ENCODE data around the gene REG4.
"Not testable (repeated sequence)": the region's sequence is repeated elsewhere in the genome, so short reads cannot be mapped to it uniquely, and the experiment has no call there.

REG4 gene

DNA sequence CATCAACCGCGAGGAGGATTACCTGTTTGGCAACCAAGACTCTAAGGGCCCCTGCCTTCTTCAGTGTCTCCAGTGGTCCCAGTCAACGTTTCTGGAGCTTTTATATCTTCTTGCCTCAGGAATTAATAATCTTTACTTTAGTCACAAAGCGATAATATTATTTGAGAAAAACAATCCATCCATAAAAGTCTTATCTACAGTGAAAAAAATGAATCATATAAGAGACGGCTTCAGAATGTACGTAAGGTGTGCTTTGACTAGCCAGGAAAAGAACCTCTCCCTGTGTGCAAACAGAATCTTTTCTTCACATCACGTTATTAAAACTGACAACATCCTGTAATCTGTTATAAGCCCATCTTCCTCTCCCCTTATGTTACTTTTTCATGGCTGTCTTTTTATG lies at the start of gene REG4:
Gene REG4, minus strand, starts transcription at position 74 of the 400 bp plus-strand sequence. CDS start 2,691 bp downstream, outside the sequence.
- DNase-seq (ENCODE audit: low spot score), result no peak

DNA sequence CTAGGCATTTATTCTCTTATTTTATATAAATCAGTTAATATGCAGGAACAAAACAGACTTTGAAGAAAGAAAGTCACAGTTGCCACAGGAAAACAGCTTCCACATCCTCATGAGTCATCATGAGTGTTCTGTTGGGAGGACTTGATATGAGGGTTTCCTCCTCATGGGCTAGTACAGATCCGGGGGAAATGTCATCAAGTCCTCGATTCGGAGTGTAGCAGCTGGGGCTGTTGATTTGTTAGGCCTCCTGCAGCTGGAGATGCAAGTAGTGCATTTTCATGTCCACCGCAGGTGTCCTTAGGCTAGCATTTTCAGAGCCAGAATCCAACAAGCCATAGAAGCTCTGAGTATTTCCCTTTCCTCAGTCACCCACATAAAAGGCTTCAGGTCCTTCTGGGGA lies 48.4 kb upstream of the REG4 start:
- DNase-seq (ENCODE audit: low spot score), result no peak

DNA sequence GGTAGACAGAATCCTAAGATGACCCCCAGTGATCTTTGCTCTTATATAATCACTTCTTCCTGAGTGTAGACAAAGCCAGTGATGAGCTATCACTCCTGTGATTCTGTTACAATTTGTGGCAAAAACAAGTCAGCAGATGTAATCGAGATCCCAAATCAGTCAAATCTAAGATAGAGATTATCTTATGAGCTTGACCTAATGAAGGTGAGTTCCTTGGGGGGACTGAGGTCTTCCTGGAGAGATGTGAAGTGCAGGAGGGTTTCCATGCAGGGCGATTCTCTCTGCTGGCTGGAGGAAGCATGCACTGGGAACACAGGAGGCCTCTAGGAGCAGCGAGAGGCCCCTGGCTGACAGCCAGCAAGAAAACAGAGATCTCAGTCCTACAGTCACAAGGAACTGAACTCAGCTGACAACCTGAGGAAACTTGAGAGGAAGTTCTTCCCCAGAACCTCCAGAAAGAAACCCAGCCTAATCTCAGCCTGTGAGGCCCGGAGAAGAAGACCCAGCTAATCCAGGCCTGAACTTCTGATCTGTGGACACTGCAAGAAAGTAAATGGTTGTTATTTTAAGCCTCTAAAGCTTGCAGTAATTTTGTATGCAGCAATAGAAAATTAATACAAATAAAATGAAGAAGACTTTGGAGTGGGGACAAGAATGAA lies 47.4 kb upstream of the REG4 start:
- not testable (repeated sequence) for DNase-seq (ENCODE audit: low spot score)

DNA sequence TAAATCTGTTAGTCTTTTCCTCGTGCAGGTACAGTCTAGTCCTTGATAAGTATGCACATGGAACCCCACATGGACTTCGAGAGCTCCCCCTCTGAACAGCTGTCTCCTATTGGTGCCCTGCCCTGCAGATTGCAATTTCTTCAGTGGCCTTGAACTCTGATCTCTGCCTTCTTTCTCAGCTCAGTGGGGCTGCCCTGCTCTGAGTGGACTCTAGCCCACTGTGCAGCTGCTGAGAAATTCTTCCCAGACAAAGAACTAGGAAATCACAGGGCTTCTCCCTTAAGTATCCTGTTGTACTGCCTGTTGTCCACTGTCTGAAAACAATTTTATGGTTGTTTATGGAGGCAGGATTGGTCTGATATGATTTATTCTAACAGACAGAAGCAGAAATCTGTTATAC lies 46.9 kb upstream of the REG4 start:
- no peak for DNase-seq (ENCODE audit: low spot score)

DNA sequence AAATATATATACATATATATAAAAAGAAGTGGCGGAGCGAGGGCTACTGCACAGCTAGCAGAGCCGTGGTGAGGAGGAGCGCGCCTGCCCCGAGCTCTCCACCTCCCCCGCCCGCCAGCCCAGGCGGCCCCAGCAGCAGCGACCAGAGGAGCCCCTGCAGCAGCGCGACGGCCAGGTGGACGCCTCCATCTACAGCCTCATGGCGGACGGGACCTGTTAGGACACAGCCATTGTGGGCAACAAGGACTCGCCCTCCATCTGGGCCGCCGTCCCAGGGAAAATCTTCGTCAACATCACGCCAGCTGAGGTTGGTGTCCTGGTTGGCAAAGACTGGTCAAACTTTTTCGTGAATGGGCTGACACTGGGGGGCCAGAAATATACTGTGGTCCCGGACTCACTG lies 41.9 kb upstream of the REG4 start:
- DNase-seq (ENCODE audit: low spot score), result no peak

DNA sequence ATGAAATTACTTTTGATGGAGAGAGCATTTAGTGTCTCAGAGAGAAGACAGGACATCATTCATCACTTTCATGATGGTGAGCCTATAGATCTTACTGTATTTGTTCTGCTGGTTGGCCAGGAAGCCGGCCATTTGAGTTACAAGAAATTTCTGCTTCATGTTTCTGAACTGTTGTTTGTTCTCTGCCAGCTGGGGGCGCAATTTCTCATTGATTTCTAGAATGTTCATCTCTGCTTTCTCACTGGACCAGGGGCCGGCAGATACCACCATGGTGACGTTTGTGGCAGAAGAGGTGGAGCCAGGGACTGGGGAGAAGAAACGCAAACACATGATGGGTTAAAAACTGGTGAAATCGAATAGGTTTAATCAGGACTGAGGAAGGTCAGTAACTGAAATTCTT lies 32.9 kb upstream of the REG4 start:
- DNase-seq (ENCODE audit: low spot score), result not testable (repeated sequence)

DNA sequence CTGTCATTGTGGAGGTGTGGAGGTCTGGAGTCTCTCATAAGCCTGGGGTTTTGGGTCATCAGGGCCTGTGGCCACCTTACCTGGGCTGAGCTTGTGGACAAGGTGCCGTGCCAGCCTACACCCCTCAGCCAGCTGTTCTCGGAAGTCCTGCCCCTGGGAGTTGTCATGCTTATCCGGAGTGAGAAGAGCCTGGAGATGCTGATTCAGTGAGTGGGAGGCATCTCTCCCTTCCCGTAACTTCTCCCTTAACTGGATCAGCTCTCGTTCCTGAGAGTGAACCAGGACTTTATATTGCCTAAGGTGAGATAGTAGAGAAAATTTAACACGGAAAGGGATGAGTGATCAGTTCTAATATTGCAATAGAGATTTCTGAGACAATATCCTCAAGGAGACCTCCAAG lies 30.0 kb upstream of the REG4 start:
- DNase-seq (ENCODE audit: low spot score), result no peak

DNA sequence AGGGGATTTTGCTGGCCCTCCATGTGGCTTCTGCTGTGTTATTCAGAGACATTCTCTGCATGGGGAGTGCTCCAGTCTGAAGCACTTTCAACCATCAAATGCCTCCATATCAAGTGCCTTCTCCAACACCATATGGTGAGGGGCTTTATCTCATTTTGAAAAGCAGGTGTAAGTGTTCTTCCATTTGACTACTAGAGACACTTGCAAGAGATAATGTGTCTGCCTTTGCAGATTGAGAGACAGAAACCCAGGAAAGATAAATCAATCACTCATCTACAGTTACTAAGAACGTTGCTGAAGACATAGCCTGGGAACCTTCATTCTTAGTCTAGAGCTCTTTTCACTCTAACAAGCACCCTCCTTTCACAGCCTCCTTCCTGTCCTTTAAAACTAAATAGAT lies 29.5 kb upstream of the REG4 start:
- DNase-seq (ENCODE audit: low spot score), result no peak

DNA sequence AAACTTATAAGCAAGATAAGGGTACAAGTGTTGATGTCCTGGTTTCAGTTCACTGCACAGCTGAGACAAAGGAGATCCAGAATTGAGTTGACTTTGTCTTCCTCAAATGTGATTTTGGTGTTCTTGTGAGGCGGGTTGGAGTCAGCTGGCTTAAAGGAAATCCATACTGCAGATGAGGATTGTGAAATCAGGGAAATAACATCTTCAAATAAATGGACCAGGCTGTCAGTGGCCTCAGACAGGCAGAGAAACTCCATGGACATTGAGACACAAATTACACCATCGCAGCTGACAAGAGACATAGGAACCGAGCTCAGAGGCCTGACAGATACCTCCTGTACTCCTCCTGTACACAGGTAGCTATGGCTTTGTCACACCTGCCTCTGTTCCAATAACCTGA lies 27.0 kb upstream of the REG4 start:
- no peak for DNase-seq (ENCODE audit: low spot score)

DNA sequence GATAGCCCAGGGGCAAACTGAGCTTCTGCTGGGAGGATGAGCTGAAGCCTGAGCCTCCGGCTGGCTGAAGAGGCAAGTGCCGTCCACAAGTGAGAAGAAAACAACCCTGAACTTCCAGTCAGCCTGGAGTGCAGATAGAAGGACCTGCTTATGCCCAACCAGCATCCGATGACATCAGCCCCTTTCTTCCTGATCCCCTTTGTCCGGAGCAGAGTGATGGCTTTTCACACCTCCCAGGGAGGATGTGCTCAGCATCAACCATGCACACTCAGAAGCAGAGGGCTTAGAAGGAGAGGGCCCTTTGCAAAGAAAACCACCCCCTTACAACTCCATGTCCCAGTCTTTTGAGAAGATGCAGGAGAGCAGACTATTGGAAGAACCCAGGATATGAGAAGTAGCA lies 23.7 kb upstream of the REG4 start:
- DNase-seq (ENCODE audit: low spot score), result no peak

DNA sequence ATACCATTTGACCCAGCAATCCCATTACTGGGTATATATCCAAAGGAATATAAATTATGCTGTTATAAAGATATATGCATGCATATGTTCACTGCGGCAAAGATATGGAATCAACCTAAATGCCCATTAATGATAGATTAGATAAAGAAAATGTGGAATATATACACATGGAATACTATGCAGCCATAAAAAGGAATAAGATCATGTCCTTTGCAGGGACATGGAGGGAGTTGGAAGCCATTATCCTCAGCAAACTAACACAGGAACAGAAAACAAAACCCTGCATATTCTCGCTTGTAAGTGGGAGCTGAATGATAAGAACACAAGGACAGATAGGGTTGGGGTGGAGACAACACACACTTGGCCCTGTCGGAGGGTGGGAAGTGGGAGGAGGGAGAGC lies 19.8 kb upstream of the REG4 start:
- DNase-seq (ENCODE audit: low spot score), result no peak

DNA sequence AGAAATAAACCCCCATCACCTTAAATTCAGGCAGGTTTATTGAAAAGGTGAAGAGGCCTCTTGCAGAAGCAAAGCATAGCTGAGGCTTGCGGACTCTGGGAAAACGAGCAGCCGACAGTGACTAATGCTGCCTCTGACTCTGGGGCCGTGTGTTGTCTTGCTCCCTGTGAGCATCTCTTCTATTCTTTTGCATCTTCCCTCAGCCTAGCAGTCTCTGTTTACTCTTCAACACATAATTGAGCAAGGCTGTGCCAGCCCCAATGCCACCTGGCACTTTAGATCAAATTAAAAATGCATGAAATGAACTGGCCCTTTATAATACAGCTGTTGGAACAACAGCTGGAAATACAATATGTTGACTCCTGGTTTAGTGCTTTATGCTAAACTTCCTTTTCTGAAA lies 18.4 kb upstream of the REG4 start:
- no peak for DNase-seq (ENCODE audit: low spot score)

DNA sequence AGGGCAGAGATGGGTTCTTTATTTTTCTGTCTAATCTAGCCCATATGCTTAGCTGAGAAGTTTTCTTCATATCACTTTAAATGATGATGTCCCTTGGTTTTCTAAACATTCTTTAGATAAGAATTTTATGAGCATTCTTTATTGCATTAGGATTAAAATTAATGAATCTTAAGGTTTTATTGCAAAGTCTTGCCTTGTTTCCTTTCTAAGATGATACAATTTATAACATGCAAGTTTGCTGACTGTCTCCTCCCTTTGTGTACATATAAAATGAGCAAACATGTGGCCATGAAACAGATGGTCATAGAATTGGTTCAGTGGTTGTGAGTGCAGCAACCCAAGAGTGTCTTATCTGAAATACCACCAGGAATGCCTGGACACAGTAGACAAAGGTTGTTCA lies 17.7 kb upstream of the REG4 start:
- DNase-seq (ENCODE audit: low spot score), result not testable (repeated sequence)

DNA sequence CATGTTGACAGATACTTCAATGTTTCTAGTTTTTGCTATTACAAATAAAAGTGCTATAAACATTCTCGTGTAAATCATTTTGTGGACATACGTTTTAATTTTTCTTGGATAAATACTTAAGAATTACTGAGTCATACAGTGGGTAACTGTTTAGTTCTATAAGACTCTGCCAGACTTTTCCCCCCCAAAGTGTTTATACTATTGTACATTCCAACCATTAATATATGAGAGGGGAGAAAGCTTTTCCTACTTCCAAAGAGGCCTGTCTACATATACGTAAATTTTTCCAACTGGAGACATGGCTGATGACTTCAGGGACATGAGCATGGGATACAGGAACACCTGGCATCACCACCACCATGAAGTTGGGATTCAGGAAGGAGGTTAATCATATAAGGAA lies 17.0 kb upstream of the REG4 start:
- no peak for DNase-seq (ENCODE audit: low spot score)

DNA sequence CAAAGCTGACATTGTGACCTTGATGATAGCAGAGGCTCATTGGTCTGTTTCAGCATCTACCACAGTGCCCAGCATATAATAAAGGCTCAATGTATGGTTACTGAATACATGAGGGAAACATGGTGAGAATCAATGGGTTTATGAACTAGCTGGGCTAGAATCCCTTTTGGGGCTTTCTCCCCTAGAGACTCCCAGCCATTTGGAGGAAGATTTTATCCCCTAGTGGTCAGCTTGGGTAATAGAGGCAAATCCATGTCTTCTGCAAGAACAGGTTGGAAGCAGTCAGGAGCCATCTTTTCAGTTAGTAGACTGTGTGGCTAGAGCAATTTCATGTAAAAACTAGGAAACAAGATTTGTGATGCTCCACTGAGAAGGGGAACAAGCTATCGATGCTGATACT lies 15.8 kb upstream of the REG4 start:
- peak; percentile 16 for DNase-seq (ENCODE audit: low spot score)

DNA sequence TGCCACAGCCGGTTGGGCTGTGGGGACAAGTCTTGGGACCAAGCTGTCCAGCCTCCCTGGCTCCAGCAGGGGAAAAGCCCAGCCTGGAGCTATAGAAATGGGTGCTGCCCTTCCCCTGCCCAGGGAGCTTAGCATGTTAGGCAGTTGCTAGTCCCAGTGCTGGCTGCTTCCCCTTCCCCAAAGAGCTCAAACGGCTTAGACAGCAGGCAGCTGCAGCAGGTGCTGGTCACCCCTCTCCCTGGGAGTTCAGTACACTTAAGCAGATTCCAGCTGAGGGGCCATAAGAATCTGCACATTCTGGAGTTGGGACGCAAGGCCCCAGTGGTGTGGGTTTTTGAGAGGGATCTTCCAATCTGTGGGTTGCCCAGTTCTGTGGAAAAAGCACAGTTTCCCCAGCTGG lies 11.1 kb upstream of the REG4 start:
- DNase-seq (ENCODE audit: low spot score), result no peak

DNA sequence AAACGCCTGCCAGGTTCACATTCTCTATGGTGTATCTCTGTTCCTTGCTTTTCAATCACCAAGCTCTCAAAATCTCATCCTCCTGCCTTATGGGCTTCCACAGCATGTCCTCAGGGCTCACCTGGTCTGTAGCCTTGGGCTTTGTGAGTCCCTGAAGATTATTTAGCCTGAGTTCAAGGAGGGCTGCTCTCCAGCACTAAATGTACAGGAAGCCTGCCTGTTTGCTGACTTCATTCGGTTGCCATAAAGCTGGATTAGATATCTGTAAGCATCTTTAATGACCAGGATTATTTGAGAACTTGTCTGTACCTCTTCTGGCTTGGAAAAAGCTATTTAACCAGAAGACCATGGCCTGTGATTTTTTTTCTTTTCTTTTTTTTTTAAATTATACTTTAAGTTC lies 6.9 kb upstream of the REG4 start:
- no peak for DNase-seq (ENCODE audit: low spot score)

DNA sequence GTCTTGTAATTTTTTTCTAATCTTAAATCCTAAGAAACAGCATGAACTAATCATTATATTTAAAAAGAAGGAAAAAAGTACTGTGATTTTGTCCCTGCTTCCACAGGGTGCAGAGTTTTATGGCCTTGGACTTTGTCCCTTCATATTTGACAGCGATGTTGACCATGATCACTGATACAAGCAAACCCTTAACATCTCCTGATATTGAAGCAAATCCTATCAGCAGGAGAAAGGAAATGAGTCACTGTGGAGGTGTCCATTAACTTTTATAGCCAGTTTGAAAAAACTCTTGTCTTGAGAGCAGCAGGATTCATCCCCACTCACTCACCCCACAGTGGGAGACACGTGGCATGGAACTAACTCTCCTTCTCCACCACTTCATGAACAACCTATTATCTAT lies 5.1 kb upstream of the REG4 start:
- DNase-seq (ENCODE audit: low spot score), result no peak

DNA sequence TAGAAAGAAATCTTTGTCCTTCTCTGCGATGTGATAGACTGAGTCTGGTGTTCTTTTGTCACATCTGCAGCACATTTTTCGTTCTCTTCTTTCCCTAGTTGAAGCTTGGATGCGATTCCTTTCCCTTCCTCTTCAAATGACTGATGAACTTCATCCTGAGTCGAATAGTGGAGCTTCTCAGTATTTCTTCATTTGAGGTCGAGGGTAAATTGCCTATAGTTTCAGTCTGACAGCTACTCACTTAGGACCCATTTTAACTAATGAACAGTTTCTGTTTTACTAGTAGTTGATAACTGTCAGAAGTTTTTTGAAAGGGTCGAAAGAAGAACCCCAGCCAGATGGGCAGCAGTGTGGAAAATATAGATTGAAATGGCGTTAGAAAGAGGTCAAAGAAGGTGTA lies 4.7 kb upstream of the REG4 start:
- DNase-seq (ENCODE audit: low spot score), result no peak

DNA sequence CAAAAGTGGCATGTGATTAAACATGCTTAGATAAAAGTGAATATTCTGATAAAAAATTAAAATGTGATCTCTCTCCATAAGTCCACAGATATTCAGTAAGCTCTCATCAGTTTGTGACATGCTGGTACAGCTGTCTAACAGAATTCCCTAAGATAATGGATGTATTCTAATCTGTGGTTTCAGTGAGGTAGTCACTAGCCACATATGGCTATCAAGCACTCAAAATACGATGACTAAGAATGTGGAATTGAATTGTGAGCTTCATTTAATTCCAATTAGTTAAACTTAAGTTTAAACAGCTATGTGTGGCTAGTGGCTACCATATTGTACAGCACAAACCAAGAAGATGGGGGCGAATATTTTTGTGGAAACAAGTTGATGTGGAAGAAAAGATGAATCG lies 4.1 kb upstream of the REG4 start:
- no peak for DNase-seq (ENCODE audit: low spot score)

DNA sequence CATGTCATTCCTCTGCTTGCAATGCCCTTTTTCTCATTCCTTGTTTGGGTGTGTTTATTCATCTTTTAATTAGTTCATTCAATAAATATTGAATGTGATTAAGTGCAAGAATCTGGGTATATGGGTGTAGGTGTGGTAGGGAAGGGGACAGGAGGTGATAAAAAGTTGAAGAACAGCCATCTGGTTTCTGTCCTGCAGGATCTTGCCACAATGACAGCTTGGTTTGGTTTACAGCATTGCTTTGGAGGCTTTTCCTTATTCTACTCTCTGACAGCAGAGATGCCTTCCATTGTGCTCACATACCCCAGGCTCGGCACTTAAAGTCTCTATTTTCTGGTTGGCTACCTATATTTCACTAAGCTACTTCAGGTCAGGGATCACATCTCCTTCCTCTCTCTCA lies 3.0 kb upstream of the REG4 start:
- no peak for DNase-seq (ENCODE audit: low spot score)

DNA sequence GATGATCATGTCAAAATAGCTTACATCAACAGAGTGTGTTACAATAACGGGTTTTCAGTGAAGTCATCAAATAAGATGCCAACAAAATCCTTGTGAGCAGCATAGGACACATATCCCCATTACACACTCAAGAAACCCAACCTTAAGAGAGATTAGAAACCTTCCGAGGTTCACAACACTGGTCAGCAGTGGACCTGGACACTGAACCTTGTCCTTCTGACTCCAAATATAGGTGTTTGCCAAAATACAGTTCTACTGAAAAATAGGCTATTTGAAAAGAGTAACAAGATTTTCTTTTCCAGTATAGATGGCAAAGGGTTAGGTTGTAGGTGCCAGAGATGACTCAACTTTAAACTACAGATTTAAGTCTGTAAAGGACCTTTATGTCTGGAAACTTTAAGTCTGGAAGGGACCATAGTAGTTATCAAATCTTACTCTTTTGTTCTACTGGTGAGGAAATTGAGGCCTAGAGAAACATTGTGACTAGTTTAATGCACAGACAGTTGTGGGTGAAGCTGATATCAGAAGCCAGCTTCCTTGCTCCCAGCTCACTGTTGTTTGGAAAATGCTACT lies 811 bp upstream of the REG4 start:
- DNase-seq (ENCODE audit: low spot score), result no peak

DNA sequence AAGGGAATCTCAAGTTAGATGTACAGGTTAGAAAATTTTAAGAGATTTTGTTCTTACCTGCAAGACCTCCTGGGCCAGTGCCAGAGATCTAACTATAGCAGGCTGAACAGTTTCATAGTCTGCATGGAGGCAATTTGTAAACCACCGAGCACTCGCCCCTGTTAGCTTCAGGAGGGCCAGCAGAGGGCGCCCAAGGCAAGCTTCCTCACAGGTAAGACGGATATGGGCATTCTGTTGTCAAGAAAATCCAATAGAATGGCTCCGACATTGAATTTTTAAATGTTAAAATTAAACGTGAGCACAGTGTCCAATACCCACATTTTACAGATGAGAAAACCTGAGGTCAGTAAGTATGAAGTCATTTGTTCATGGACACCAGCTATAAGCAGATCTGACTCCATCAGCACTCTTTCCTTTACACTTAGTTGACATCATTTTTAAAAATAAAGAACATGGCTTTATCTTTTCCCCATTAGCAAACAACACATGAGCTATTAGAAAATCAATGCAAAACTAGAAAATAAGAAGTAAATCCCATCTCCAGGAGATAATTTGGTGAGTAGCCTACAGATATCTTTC lies 2.2 kb downstream of the REG4 start:
- peak; percentile 56 for DNase-seq (ENCODE audit: low spot score)

DNA sequence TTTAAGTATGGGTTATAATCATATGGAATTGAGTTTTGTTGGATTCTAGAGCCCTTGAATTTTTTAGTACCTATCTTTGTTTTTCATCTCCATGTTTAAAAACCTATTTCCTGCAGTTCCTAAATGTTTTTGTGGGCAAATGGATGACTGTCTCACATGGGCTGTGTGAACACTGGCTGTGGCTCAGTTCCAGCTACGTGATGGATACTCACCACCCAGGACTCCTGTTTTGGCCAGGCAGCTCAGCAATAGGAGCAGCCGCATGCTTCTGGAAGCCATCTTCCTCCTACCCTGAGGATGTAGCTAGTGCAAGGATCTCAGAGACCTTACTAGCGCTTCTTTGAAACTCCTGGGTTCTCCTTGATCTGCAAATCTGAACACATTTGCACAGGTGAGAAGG lies 2.8 kb downstream of the REG4 start:
- DNase-seq (ENCODE audit: low spot score), result no peak
